HG03025 (cell line): ENCODE results near the gene STIM1.

Experiments used
- ATAC-seq: cut with Tn5 transposase; IDR thresholded peaks from one replicate; pipeline ENCODE4 v1.9.1; 2021; ENCODE audit warnings: mild to moderate bottlenecking, moderate library complexity; ENCODE audit not compliant: unreplicated experiment, low FRiP score

Gene STIM1

GRCh38 chr11:3909901-3910300 is 54.4 kb downstream of the STIM1 start:
- ATAC-seq: no peak

- ATAC-seq: no peak
These were observed 56.5 kb downstream of the STIM1 start for GRCh38 chr11:3911908-3912505.

DNA sequence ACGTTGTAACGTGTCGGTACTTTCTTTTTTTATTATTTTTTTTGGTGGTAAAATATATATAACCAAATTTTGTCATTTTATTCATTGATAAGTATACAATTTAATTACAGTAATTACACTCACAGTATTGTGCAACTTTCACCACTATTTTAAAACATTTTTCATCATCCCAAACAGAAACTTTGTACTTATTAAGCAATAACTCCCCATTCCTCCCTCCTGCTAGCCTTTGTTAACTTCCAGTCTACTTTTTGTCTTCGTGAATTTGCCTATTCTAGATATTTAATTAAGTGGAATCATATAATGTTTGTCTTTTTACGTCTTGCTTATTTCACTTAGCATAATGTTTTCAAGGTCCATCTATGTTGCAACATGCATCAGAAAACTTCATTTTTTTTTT is 58.5 kb downstream of the STIM1 start:
- no peak for ATAC-seq

- no peak for ATAC-seq
These were observed 59.3 kb downstream of the STIM1 start for GRCh38 chr11:3914805-3915204.

DNA sequence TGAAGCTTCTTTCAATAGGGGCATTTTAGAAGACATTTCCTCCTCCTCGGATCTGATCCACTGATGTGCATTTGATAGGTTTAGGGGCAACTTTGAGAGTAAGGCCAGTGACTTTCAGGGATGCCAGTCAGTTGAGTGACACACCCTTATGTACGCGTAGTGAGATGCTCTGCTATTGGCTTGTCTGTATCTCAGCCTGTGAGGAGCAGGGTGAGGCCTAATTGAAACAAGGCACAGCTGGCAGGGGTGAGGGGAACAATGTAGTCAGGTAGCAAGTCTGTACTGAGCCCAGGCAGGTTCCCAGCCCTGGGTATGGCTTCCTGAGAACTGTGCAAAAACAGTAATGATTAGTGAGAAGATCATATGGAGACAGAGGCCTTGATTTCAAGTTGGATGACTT is 61.5 kb downstream of the STIM1 start:
- no peak for ATAC-seq

GRCh38 chr11:3920148-3920852 is 64.8 kb downstream of the STIM1 start:
- no peak for ATAC-seq

DNA sequence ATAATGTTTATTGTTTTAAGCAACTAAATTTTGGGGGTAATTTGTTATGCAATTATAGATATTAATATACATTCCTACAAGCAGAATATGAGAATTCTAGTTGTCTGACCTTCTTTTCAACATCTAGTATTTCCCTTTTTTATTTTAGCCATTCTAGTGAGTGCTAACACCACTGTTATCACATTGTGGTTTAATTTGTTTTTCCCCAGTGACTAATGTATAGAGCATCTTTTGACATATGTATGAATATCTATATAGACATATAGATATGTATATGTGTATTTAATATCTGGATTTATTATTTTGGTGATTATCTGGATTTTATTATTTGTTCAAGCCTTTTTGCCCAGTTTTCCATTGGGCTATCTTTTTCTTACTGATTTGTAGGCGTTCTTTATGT is 66.6 kb downstream of the STIM1 start:
- no peak for ATAC-seq

- ATAC-seq: no peak
These were observed 70.0 kb downstream of the STIM1 start for GRCh38 chr11:3925513-3925912.

DNA sequence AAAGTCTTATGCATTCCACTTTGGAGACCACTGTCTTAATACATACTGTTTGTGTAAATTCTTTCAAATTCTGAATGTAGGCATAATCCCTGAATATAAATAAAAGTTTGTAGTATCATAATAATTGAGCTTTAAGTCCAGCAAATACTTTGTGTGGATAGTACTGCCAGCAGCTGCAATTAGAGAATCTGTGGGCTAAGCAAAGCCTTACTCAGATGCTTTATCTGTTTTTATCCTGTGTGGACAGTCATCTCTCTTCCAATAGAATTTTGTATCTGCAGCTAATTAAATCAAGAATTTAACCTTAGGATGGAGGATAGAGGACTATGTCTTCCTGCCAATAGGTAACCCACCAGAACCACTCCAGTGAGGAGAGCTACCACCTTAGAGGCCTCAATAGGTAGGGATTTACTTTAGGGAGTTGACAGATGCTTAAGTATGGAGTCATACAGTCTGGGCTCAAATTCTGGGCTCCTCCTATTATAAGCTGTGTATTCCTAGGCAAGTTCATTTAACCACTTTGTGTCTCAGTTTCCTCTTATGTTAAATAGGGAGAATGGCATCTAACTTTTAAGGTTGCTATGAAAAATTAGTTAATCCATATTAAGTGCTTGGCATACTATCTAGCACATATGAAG is 71.1 kb downstream of the STIM1 start:
- ATAC-seq: no peak

GRCh38 chr11:3927129-3927796 is 71.8 kb downstream of the STIM1 start:
- no peak for ATAC-seq

DNA sequence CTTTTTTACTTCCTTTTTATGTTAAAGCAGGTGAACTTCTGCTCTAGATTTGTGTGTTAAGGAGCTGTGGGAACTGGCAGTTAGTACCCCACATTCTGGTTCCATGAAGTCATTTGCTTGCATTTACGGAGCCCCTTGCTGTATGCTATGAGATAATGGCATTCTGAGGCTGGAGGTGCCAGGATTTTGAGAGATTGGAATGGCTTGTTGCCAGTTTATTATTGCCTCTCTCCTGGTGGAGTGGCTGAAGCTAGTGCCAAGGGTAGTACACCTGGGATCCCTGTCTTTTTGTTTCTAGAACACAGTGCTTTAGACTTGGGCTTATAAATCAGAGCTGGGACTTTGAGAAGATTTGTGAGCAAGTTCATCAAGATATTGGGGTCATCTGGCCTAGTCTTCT is 73.8 kb downstream of the STIM1 start:
- ATAC-seq: no peak

- ATAC-seq: no peak
These were observed 74.2 kb downstream of the STIM1 start for GRCh38 chr11:3929649-3930048.

DNA sequence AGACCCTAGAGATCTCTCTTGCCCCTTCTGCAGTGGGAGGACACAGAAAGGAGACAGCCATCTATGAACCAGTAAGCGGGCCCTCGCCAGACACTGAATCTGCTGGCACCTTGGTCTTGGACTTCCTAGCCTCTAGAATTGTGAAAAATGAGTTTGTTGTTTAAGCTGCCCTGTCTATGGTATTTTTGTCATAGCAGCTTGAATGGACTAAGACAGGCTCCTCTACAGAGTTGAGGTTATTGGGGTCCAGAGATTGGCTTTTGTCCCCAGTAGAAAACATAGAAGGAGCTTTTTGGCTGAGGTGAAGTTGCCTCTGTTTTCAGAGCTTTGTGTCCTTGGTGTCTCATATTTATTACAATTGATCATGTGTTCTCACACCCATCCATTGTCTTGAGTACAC is 77.2 kb downstream of the STIM1 start:
- ATAC-seq: no peak

GRCh38 chr11:3933165-3933628 is 77.7 kb downstream of the STIM1 start:
- no peak for ATAC-seq

DNA sequence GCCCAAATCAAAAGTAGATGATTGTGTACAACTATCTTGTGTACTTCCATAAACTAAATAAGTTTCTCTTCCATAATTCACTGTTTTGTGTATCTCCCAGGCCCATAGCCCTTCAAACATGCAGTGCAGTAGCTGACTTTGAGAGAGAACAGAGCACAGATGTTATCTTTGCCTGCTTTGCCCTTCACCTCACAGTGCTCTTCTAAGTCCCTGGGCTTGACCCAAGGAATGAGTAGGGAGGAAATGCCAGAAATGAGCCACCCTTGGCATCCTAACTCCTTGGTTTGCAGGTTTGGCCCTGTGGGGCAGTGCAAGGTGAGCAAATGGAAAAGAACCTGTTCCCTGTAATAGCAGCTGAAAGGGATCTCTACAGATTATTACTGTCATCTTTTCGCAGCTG is 79.2 kb downstream of the STIM1 start:
- no peak for ATAC-seq

DNA sequence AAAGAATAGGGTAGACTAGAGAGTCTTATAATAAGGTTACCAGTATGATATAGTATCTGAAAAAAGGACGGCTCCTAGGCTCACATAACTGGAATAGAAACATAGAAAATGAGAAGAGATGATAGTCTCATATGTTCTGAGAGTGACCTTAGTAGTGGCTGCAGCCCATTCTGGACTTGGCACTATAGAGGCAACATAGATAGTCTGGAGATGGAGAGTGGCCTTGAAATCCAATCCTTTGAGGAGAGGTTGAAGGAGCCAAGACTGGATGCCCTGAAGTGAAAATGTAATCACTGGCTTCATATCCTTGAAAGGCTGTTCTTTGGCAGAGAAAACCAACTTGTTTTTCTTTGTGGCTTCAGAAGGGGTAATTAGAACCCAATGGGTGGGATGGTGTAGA is 81.1 kb downstream of the STIM1 start:
- no peak for ATAC-seq

DNA sequence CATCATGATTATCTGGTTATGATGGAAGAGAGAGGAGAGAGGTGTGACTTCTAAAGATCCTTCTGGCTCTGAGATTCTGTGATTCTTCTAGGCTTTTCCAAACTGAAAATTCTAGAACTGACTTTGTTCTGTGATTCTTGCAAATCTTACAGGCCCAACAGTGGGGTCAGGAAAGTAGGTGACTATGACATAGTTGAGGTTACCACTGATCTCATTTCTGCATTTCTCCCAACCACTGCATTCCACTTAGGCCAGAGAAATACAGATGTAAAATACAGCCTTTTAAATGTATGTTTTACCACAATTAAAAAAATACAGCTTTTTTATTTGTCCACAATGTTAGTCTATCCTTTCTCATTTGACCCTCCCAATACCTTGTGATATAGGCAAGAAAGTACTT is 83.7 kb downstream of the STIM1 start:
- ATAC-seq: no peak

GRCh38 chr11:3939651-3940190 is 84.3 kb downstream of the STIM1 start:
- no peak for ATAC-seq

DNA sequence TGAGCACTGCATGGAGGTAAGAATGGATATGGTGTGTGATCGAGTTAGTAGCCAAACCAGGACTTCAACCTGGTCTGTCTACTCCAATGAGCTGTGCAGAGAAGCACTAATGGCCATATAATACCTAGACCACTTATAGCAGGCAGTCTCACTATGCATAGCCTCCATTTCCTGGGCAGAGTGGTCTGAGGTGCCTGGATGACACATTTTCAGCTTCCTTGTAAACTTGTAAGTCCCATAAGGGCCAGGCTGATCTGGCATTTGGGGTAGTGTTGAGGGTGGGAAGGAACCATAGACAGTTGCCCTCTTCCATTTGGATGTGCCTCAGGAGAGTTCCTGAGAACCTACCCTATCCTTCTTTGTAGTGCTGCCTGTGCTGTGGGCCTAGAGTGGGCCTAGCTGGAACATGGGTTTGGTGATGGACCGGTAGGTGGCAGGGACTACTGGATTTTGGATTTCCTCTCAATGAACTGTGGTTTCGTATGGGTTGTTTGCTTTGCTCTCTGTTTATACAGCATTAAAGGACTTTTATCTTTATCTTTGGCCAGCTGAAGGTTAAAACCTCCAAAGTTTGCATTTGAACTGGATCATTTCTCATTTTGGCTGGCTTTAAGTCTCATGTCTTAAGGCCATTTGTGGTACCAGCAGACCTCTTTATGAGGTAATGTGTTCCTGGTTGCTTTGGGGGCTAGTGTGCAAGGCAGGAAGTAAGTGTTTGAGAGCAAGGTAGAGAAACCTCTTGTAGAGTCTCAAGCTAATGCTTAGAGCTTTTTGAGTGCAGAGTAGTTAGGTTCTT is 86.9 kb downstream of the STIM1 start:
- no peak for ATAC-seq

- no peak for ATAC-seq
These were observed 87.6 kb downstream of the STIM1 start for GRCh38 chr11:3942956-3943497.
